GM23248 (cell line): ENCODE data around the gene TRAP1. TPM values are rescaled to one million over a fixed set of nuclear protein-coding genes. Genes with fewer than 3 reads are reported as not detected.

Experiments
- DNase-seq: peaks from one replicate; pipeline ENCODE4 v3.0.0-alpha.2; 2015
- H2AFZ ChIP-seq: fragments of 200-600 bp; sonication (generic); 2 replicates; pipeline ENCODE4 v1.6.1; 2016; ENCODE audit warnings: antibody characterized with exemption
- H3F3A ChIP-seq: fragments of 200-600 bp; sonication (generic); 2 replicates; pipeline ENCODE4 v1.6.1; 2016; ENCODE audit warnings: mild to moderate bottlenecking, antibody characterized with exemption, mixed run types; ENCODE audit not compliant: insufficient read depth
- H3K27ac ChIP-seq: fragments of 200-600 bp; sonication (generic); 2 replicates; pipeline ENCODE4 v1.5.1; 2016; ENCODE audit warnings: mild to moderate bottlenecking
- H3K27me3 ChIP-seq: fragments of 200-600 bp; sonication (generic); replicated peaks from 2 replicates; pipeline ENCODE4 v1.6.1; 2016; ENCODE audit warnings: mild to moderate bottlenecking; ENCODE audit not compliant: insufficient read depth
- H3K36me3 ChIP-seq: fragments of 200-600 bp; sonication (generic); 2 replicates; pipeline ENCODE4 v1.6.1; 2016; ENCODE audit warnings: low read depth, mild to moderate bottlenecking
- H3K4me1 ChIP-seq: fragments of 200-600 bp; sonication (generic); 2 replicates; pipeline ENCODE4 v1.6.1; 2016; ENCODE audit warnings: mild to moderate bottlenecking; ENCODE audit not compliant: insufficient read depth
- H3K4me2 ChIP-seq: fragments of 200-600 bp; sonication (generic); one replicate; pipeline ENCODE4 v1.6.1; 2016; ENCODE audit warnings: mild to moderate bottlenecking; ENCODE audit not compliant: unreplicated experiment
- H3K4me3 ChIP-seq: fragments of 200-600 bp; sonication (generic); 2 replicates; pipeline ENCODE4 v1.5.1; 2016; ENCODE audit warnings: mild to moderate bottlenecking
- H3K79me2 ChIP-seq: fragments of 200-600 bp; sonication (generic); 2 replicates; pipeline ENCODE4 v1.6.1; 2016; ENCODE audit warnings: mild to moderate bottlenecking; ENCODE audit not compliant: insufficient read depth
- H3K9ac ChIP-seq: fragments of 200-600 bp; sonication (generic); 2 replicates; pipeline ENCODE4 v1.6.1; 2016; ENCODE audit warnings: mild to moderate bottlenecking
- H3K9me2 ChIP-seq: fragments of 200-600 bp; sonication (generic); 2 replicates; pipeline ENCODE4 v1.6.1; 2016; ENCODE audit warnings: mixed run types, mild to moderate bottlenecking, moderate library complexity; ENCODE audit not compliant: insufficient read depth
- H3K9me3 ChIP-seq: fragments of 200-600 bp; sonication (generic); one replicate; pipeline ENCODE4 v1.6.1; 2017; ENCODE audit warnings: low read depth
- H4K20me1 ChIP-seq: fragments of 200-600 bp; sonication (generic); 2 replicates; pipeline ENCODE4 v1.6.0; 2016; ENCODE audit not compliant: insufficient read depth
- EZH2 ChIP-seq: fragments of 200-600 bp; sonication (generic); IDR thresholded peaks from 2 replicates; pipeline ENCODE4 v1.6.1; 2018; ENCODE audit warnings: antibody characterized with exemption, mild to moderate bottlenecking; ENCODE audit not compliant: insufficient read depth, poor library complexity, severe bottlenecking
- EZH2phosphoT487 ChIP-seq: fragments of 200-600 bp; sonication (generic); IDR thresholded peaks from 2 replicates; pipeline ENCODE4 v1.6.1; 2018; ENCODE audit warnings: antibody characterized with exemption, moderate library complexity, mild to moderate bottlenecking, low read depth; ENCODE audit not compliant: insufficient read depth
- WGBS, 2 experiments: methylation state at CpG; one replicate each; pipeline ENCODE4 v1.1.6; 2015 to 2017; ENCODE audit warnings: low lambda C conversion rate in 2 of 2, low coverage in 1 of 2; ENCODE audit errors: missing lambda C conversion rate in 2 of 2; 5-methylcytosine and 5-hydroxymethylcytosine counted together
- in situ Hi-C: fragments of 300-500 bp; cut with MboI; formaldehyde crosslinking; loops from 2 replicates; pipeline ENCODE4 v1.15.0; 2020
- polyA plus RNA-seq: library from polyadenylated mRNA; unstranded; fragments of >200 nt; fragmentation: Nextera tagmentation; extraction: Ambion mirVana; gene quantifications from 2 replicates; pipeline ENCODE4 v1.2.1, GENCODE V29; 2016
- total RNA-seq: library from RNA; depleted of rRNA; stranded (reverse); fragments of >200 nt; shearing (Covaris generic); gene quantifications from 2 replicates; pipeline ENCODE4 v1.2.3, GENCODE V29; 2014

TRAP1 gene
- total and polyA plus RNA-seq, 2 experiments from 2014 or later, result 56.6 to 73.4 TPM

- peak overlapping the region; percentile 74 for H3K4me2 ChIP-seq
- DNase-seq, result peak; percentile 26
- H3K9me2 ChIP-seq, result no peaks in the 10 kb centered on the region
- no peaks in the 10 kb centered on the region for H3K9me3 ChIP-seq
- WGBS, 2 experiments, result 58 to 65% methylated on average over 24 to 34 of the region's 34 CpGs
- TF ChIP-seq EZH2 (no peak), EZH2phosphoT487 (no peak)
- H3K4me3 ChIP-seq, result peak overlapping the region; percentile 93
- H3K79me2 ChIP-seq, result peaks cover 60% of the 10 kb centered on the region
- no peaks in the 10 kb centered on the region for H3K36me3 ChIP-seq
- H3K27ac ChIP-seq, result no peak overlapping the region
- no peaks in the 10 kb centered on the region for H4K20me1 ChIP-seq
- peak overlapping the region; percentile 82 for H3K9ac ChIP-seq
- in situ Hi-C loops, result no loop called here
- H2AFZ ChIP-seq, result peak overlapping the region; percentile 95
- 0 out of 2 replicates have a peak, but pooled peaks cover 5% of the 10 kb centered on the region for H3K4me1 ChIP-seq
- H3K27me3 ChIP-seq, result no peaks in the 10 kb centered on the region
- no peaks in the 10 kb centered on the region for H3F3A ChIP-seq
Measured at GRCh38 chr16:3612510-3613466, 104.5 kb downstream of the TRAP1 start.

GRCh38 chr16:3611146-3611975, 106.0 kb downstream of the TRAP1 start, which contains the start of gene SLX4:
Gene SLX4, minus strand, starts transcription at chr16:3611606. Its CDS starts 2,642 bp downstream, at chr16:3608964.
- WGBS, 2 experiments, result 1% methylated on average over 78 to 84 of the region's 86 CpGs
- H3K9me2 ChIP-seq, result no peaks in the 10 kb centered on the region
- H3K4me3 ChIP-seq, result peak within 1 kb of the TSS; percentile 93
- no peaks in the 10 kb centered on the region for H3F3A ChIP-seq
- no peak for TF ChIP-seq EZH2phosphoT487
- TF ChIP-seq EZH2, result no peak
- peak within 1 kb of the TSS; percentile 82 for H3K9ac ChIP-seq
- H3K4me1 ChIP-seq, result 0 out of 2 replicates have a peak, but pooled peaks cover 5% of the 10 kb centered on the region
- peak within 1 kb of the TSS; percentile 88 for H3K4me2 ChIP-seq
- H2AFZ ChIP-seq, result peak within 1 kb of the TSS; percentile 98
- peaks cover 47% of the 10 kb centered on the region for H3K79me2 ChIP-seq
- no peaks in the 10 kb centered on the region for H3K27me3 ChIP-seq
- in situ Hi-C loops, result no loop called here
- H3K36me3 ChIP-seq, result no peaks in the 10 kb centered on the region
- peak; percentile 97 for DNase-seq
- H4K20me1 ChIP-seq, result no peaks in the 10 kb centered on the region
- H3K27ac ChIP-seq, result no peak within 1 kb of the TSS
- H3K9me3 ChIP-seq, result no peaks in the 10 kb centered on the region

- Histone ChIP-seq H4K20me1 (no peaks in the 10 kb centered on the region), H3K9ac (peak overlapping the region; percentile 81), H3K4me2 (peak overlapping the region; percentile 88), H3K4me3 (peak overlapping the region; percentile 93), H3K79me2 (peaks cover 40% of the 10 kb centered on the region), H3K36me3 (no peaks in the 10 kb centered on the region), H2AFZ (peak overlapping the region; percentile 98), H3K4me1 (0 out of 2 replicates have a peak, but pooled peaks cover 5% of the 10 kb centered on the region), H3K27ac (no peak overlapping the region), H3F3A (no peaks in the 10 kb centered on the region), H3K9me3 (no peaks in the 10 kb centered on the region), H3K9me2 (no peaks in the 10 kb centered on the region), H3K27me3 (no peaks in the 10 kb centered on the region)
- WGBS, 2 experiments, result 4 to 8% methylated on average over 10 of the region's 10 CpGs
- TF ChIP-seq EZH2phosphoT487 (no peak), EZH2 (no peak)
- DNase-seq, result peak; percentile 48
- in situ Hi-C loops, result no loop called here
Measured at GRCh38 chr16:3610698-3611145, 106.6 kb downstream of the TRAP1 start.
